ENCODE results near the gene NOS2.

GRCh38 chr17:27840688-27841087 is 40.4 kb upstream of the NOS2 start:
- TF ChIP-seq, protein P1, sequence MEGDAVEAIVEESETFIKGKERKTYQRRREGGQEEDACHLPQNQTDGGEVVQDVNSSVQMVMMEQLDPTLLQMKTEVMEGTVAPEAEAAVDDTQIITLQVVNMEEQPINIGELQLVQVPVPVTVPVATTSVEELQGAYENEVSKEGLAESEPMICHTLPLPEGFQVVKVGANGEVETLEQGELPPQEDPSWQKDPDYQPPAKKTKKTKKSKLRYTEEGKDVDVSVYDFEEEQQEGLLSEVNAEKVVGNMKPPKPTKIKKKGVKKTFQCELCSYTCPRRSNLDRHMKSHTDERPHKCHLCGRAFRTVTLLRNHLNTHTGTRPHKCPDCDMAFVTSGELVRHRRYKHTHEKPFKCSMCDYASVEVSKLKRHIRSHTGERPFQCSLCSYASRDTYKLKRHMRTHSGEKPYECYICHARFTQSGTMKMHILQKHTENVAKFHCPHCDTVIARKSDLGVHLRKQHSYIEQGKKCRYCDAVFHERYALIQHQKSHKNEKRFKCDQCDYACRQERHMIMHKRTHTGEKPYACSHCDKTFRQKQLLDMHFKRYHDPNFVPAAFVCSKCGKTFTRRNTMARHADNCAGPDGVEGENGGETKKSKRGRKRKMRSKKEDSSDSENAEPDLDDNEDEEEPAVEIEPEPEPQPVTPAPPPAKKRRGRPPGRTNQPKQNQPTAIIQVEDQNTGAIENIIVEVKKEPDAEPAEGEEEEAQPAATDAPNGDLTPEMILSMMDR (IDR thresholded peaks at IDR 0.05), result no peak
- TF ChIP-seq POLR2AphosphoS5 (IDR thresholded peaks at IDR 0.05) (no peak), POLR2A (IDR thresholded peaks at IDR 0.05) (no peak)
